ENCODE measurements around the gene CWC25. TPM values are rescaled to one million over a fixed set of nuclear protein-coding genes. Genes with fewer than 3 reads are reported as not detected.

Gene CWC25
- total RNA-seq, 1 donor from 2014 or later = 11.8 TPM

- H3K27me3 Mint-ChIP-seq (ENCODE audit: low read depth) = no peaks in the 10 kb centered on the region
- H3K36me3 Mint-ChIP-seq (ENCODE audit: low read depth) = peaks cover 37% of the 10 kb centered on the region
- no peaks in the 10 kb centered on the region for H3K9me3 Mint-ChIP-seq (ENCODE audit: low read depth)
- peak within 1 kb of the TSS; percentile 98 for H3K4me3 Mint-ChIP-seq (ENCODE audit: unreplicated experiment)
- no peak for TF ChIP-seq CTCF (IDR thresholded peaks at IDR 0.05)
- DNase-seq (ENCODE audit: low spot score) = no peak
- peak within 1 kb of the TSS; percentile 100 for H3K27ac Mint-ChIP-seq (ENCODE audit: unreplicated experiment)
- peaks cover 41% of the 10 kb centered on the region for H3K4me1 Mint-ChIP-seq (ENCODE audit: low read depth)
These were observed 28.4 kb upstream of the CWC25 start, which contains the start of gene RPL23 for GRCh38 chr17:38853292-38854219. Gene RPL23 (minus strand): TSS chr17:38853721. CDS start chr17:38853710, 11 bp downstream.

- Mint-ChIP-seq H3K27ac (ENCODE audit: unreplicated experiment) (peak overlapping the region; percentile 100), H3K4me3 (ENCODE audit: unreplicated experiment) (peak overlapping the region; percentile 98), H3K36me3 (ENCODE audit: low read depth) (peaks cover 38% of the 10 kb centered on the region), H3K4me1 (ENCODE audit: low read depth) (peaks cover 41% of the 10 kb centered on the region), H3K27me3 (ENCODE audit: low read depth) (no peaks in the 10 kb centered on the region), H3K9me3 (ENCODE audit: low read depth) (no peaks in the 10 kb centered on the region)
- TF ChIP-seq CTCF (IDR thresholded peaks at IDR 0.05) = no peak
- DNase-seq (ENCODE audit: low spot score) = no peak
These were observed 27.7 kb upstream of the CWC25 start for GRCh38 chr17:38852771-38853291.

- TF ChIP-seq CTCF (IDR thresholded peaks at IDR 0.05) = no peak
- no peaks in the 10 kb centered on the region for H3K27me3 Mint-ChIP-seq (ENCODE audit: low read depth)
- no peaks in the 10 kb centered on the region for H3K9me3 Mint-ChIP-seq (ENCODE audit: low read depth)
- no peak for DNase-seq (ENCODE audit: low spot score)
- peak overlapping the region; percentile 73 for H3K27ac Mint-ChIP-seq (ENCODE audit: unreplicated experiment)
- peaks cover 41% of the 10 kb centered on the region for H3K4me1 Mint-ChIP-seq (ENCODE audit: low read depth)
- H3K4me3 Mint-ChIP-seq (ENCODE audit: unreplicated experiment) = peak overlapping the region; percentile 98
- H3K36me3 Mint-ChIP-seq (ENCODE audit: low read depth) = peaks cover 42% of the 10 kb centered on the region
These were observed 26.3 kb upstream of the CWC25 start for GRCh38 chr17:38851434-38851833.

- no peak for TF ChIP-seq CTCF (IDR thresholded peaks at IDR 0.05)
- H3K9me3 Mint-ChIP-seq (ENCODE audit: low read depth) = no peaks in the 10 kb centered on the region
- no peaks in the 10 kb centered on the region for H3K27me3 Mint-ChIP-seq (ENCODE audit: low read depth)
- H3K36me3 Mint-ChIP-seq (ENCODE audit: low read depth) = peaks cover 42% of the 10 kb centered on the region
- no peak overlapping the region for H3K27ac Mint-ChIP-seq (ENCODE audit: unreplicated experiment)
- peaks cover 41% of the 10 kb centered on the region for H3K4me1 Mint-ChIP-seq (ENCODE audit: low read depth)
- DNase-seq (ENCODE audit: low spot score) = no peak
- peak overlapping the region; percentile 98 for H3K4me3 Mint-ChIP-seq (ENCODE audit: unreplicated experiment)
These were observed 25.3 kb upstream of the CWC25 start for GRCh38 chr17:38850374-38850773.

GRCh38 chr17:38848939-38849605 lies 24.0 kb upstream of the CWC25 start:
- peaks cover 40% of the 10 kb centered on the region for H3K4me1 Mint-ChIP-seq (ENCODE audit: low read depth)
- no peak for DNase-seq (ENCODE audit: low spot score)
- H3K27ac Mint-ChIP-seq (ENCODE audit: unreplicated experiment) = peak overlapping the region; percentile 22
- peaks cover 42% of the 10 kb centered on the region for H3K36me3 Mint-ChIP-seq (ENCODE audit: low read depth)
- no peak overlapping the region for H3K4me3 Mint-ChIP-seq (ENCODE audit: unreplicated experiment)
- TF ChIP-seq CTCF (IDR thresholded peaks at IDR 0.05) = no peak
- no peaks in the 10 kb centered on the region for H3K9me3 Mint-ChIP-seq (ENCODE audit: low read depth)
- H3K27me3 Mint-ChIP-seq (ENCODE audit: low read depth) = no peaks in the 10 kb centered on the region

Measured in chondrocyte (in vitro differentiated cells).